Choroid plexus epithelial cell (primary cell): ENCODE measurements around the gene CACNA1G.

Experiments
- DNase-seq: peaks from one replicate; pipeline ENCODE4 v3.0.0-alpha.2; 2010; ENCODE audit warnings: low read depth
- H3K4me3 ChIP-seq: 2 replicates; pipeline ENCODE4 v1.5.1; 2011; ENCODE audit warnings: low read depth, mild to moderate bottlenecking, control low read depth, low read length, moderate library complexity
- CTCF ChIP-seq: conservative IDR thresholded peaks from 2 replicates; pipeline ENCODE4 v1.5.1; 2011; ENCODE audit warnings: low read depth, mild to moderate bottlenecking, control low read depth, inconsistent platforms, low read length, moderate library complexity

The CACNA1G gene

GRCh38 chr17:50566886-50567285 is 6.4 kb downstream of the CACNA1G start:
- no peak for TF ChIP-seq CTCF
- no peak for DNase-seq

GRCh38 chr17:50568659-50569058 is 8.1 kb downstream of the CACNA1G start:
- DNase-seq: no peak
- no peak for TF ChIP-seq CTCF
- H3K4me3 ChIP-seq: no peak overlapping the region

More at GRCh38 chr17:50566886-50567285, 6.4 kb downstream of the CACNA1G start:
- no peak overlapping the region for H3K4me3 ChIP-seq

GRCh38 chr17:50569592-50569991 is 9.1 kb downstream of the CACNA1G start:
- no peak for DNase-seq
- H3K4me3 ChIP-seq: no peak overlapping the region
- TF ChIP-seq CTCF: no peak

- TF ChIP-seq CTCF: no peak
- no peak for DNase-seq
- H3K4me3 ChIP-seq: no peak overlapping the region
Measured at GRCh38 chr17:50570032-50570431, 9.5 kb downstream of the CACNA1G start.

GRCh38 chr17:50570528-50570927 is 10.0 kb downstream of the CACNA1G start:
- TF ChIP-seq CTCF: no peak
- DNase-seq: no peak

GRCh38 chr17:50571681-50572080 is 11.2 kb downstream of the CACNA1G start:
- no peak for TF ChIP-seq CTCF
- no peak overlapping the region for H3K4me3 ChIP-seq
- no peak for DNase-seq

More at GRCh38 chr17:50570528-50570927, 10.0 kb downstream of the CACNA1G start:
- H3K4me3 ChIP-seq: no peak overlapping the region

- no peak for DNase-seq
- H3K4me3 ChIP-seq: no peak overlapping the region
- no peak for TF ChIP-seq CTCF
Measured at GRCh38 chr17:50572541-50572940, 12.0 kb downstream of the CACNA1G start.
